GM12891 (cell line): ENCODE data around the gene U2AF2.
"Not testable (repeated sequence)": the region's sequence is repeated elsewhere in the genome, so short reads cannot be mapped to it uniquely, and the experiment has no call there.

Source experiments
- DNase-seq: peaks from one replicate; pipeline ENCODE4 v3.0.0; 2011; ENCODE audit warnings: low spot score; ENCODE audit not compliant: insufficient read length
- FAIRE-seq: peaks from 2 replicates; lab custom pipeline; 2011; peaks lifted over from hg19 to GRCh38; lab: Jason Lieb, UNC
- PAX5 ChIP-seq: IDR thresholded peaks from 2 replicates; pipeline ENCODE4 v1.6.1; 2011; ENCODE audit warnings: low read length, moderate library complexity, mild to moderate bottlenecking; ENCODE audit not compliant: insufficient read depth, severe bottlenecking
- POLR2A ChIP-seq: IDR thresholded peaks from 2 replicates; pipeline ENCODE4 v1.6.1; 2011; ENCODE audit warnings: low read depth, low read length, control low read depth
- POLR2AphosphoS5 ChIP-seq: IDR thresholded peaks from 2 replicates; pipeline ENCODE4 v1.6.1; 2011; ENCODE audit warnings: low read depth, low read length, control low read depth
- POU2F2 ChIP-seq: IDR thresholded peaks from 2 replicates; pipeline ENCODE4 v1.6.1; 2011; ENCODE audit warnings: low read depth, mild to moderate bottlenecking, control low read depth, low read length, moderate library complexity
- SPI1 ChIP-seq: IDR thresholded peaks from 2 replicates; pipeline ENCODE4 v1.6.1; 2011; ENCODE audit warnings: low read depth, low read length, control low read depth
- TAF1 ChIP-seq: IDR thresholded peaks from 2 replicates; pipeline ENCODE4 v1.6.1; 2011; ENCODE audit warnings: low read depth, low read length, control low read depth

U2AF2 gene

GRCh38 chr19:55702131-55702627 lies 47.3 kb downstream of the U2AF2 start:
- no peak for DNase-seq
- no peak for TF ChIP-seq TAF1
- TF ChIP-seq SPI1: no peak
- TF ChIP-seq PAX5: no peak
- FAIRE-seq: no peak

- TF ChIP-seq TAF1 (no peak), POLR2AphosphoS5 (no peak), POLR2A (no peak), PAX5 (no peak), SPI1 (no peak), POU2F2 (no peak)
- no peak for DNase-seq
Measured at GRCh38 chr19:55703790-55704215, 49.0 kb downstream of the U2AF2 start.

GRCh38 chr19:55704494-55705245 lies 49.8 kb downstream of the U2AF2 start:
- DNase-seq (no peak), FAIRE-seq (no peak)
- no peak for TF ChIP-seq POU2F2
- no peak for TF ChIP-seq TAF1
- TF ChIP-seq SPI1: no peak
- no peak for TF ChIP-seq PAX5
- no peak for TF ChIP-seq POLR2AphosphoS5
- no peak for TF ChIP-seq POLR2A

More at GRCh38 chr19:55703790-55704215, 49.0 kb downstream of the U2AF2 start:
- FAIRE-seq: no peak

GRCh38 chr19:55705972-55706371 lies 51.1 kb downstream of the U2AF2 start:
- DNase-seq: no peak
- TF ChIP-seq POLR2A (no peak), POU2F2 (no peak), SPI1 (no peak), TAF1 (no peak), PAX5 (no peak), POLR2AphosphoS5 (no peak)
- no peak for FAIRE-seq

GRCh38 chr19:55711719-55712118 lies 56.9 kb downstream of the U2AF2 start:
- no peak for TF ChIP-seq SPI1
- TF ChIP-seq POU2F2: no peak
- TF ChIP-seq TAF1: no peak
- TF ChIP-seq POLR2AphosphoS5: no peak
- TF ChIP-seq POLR2A: no peak
- TF ChIP-seq PAX5: no peak
- FAIRE-seq: no peak

GRCh38 chr19:55712804-55713631 lies 58.2 kb downstream of the U2AF2 start:
- TF ChIP-seq POU2F2: no peak
- no peak for TF ChIP-seq PAX5
- no peak for TF ChIP-seq TAF1
- no peak for TF ChIP-seq SPI1
- no peak for TF ChIP-seq POLR2A
- no peak for TF ChIP-seq POLR2AphosphoS5
- no peak for DNase-seq
- FAIRE-seq: no peak

More at GRCh38 chr19:55711719-55712118, 56.9 kb downstream of the U2AF2 start:
- DNase-seq: no peak

GRCh38 chr19:55716531-55716930 lies 61.7 kb downstream of the U2AF2 start:
- TF ChIP-seq SPI1 (no peak), PAX5 (no peak), TAF1 (no peak), POU2F2 (no peak), POLR2A (no peak), POLR2AphosphoS5 (no peak)
- DNase-seq (no peak), FAIRE-seq (no peak)

GRCh38 chr19:55717251-55717650 lies 62.4 kb downstream of the U2AF2 start:
- DNase-seq (no peak), FAIRE-seq (no peak)
- TF ChIP-seq SPI1 (no peak), POU2F2 (no peak), TAF1 (no peak), POLR2A (no peak), PAX5 (no peak), POLR2AphosphoS5 (no peak)

- not testable (repeated sequence) for FAIRE-seq, DNase-seq
Measured at GRCh38 chr19:55717879-55718711, 63.3 kb downstream of the U2AF2 start.
